ENCODE measurements around the gene FBXO41. TPM values are rescaled to one million over a fixed set of nuclear protein-coding genes. Genes with fewer than 3 reads are reported as not detected.

FBXO41 gene
- total and polyA plus RNA-seq, 9 of the 15 experiments (the other 6 are each of a cell fraction or from before 2014, with no cell fraction given): 0.21 to 8.2 (median 3.5) TPM

DNA sequence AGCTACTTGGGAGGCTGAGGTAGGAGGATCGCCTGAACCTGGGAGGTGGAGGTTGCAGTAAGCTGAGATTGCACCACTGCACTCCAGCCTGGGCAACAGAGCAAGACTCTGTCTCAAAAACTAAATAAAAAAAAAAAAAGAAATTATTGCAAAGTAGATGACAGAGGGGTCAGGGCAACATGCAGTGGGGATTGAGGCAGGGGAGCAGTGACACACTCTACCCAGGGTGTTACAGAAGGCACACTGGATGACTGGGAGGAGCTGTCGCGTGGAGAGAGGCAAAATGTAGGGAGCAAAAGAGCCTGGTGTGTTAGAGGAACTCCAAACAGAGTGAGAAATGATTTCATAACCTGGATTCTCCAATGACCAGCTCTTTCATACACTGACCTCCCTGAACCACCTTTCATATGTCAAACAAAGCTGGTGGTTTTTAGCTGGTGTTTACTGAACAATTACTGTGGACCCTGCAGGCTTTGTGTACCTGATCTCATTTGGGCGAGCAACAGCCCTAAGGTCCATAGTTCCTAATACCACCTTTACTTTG lies 22.1 kb downstream of the FBXO41 start:
- TF ChIP-seq ETS2 (tag; IDR thresholded peaks at IDR 0.05; ENCODE audit: borderline replicate concordance, poor library complexity, severe bottlenecking) (no peak), ZNF57 (CRISPR knock-in tag; IDR thresholded peaks at IDR 0.05) (no peak), ZNF174 (CRISPR knock-in tag; IDR thresholded peaks at IDR 0.05) (no peak), ZFPM2 (CRISPR knock-in tag; IDR thresholded peaks at IDR 0.05) (no peak), ZNF408 (CRISPR knock-in tag; IDR thresholded peaks at IDR 0.05; ENCODE audit: low read depth) (no peak), ZNF830 (CRISPR knock-in tag; IDR thresholded peaks at IDR 0.05) (no peak), TSC22D4 (tag; IDR thresholded peaks at IDR 0.05) (no peak), ZSCAN29 (IDR thresholded peaks at IDR 0.05) (no peak), ELF4 (CRISPR knock-in tag; IDR thresholded peaks at IDR 0.05) (no peak)
- TF ChIP-seq, protein P1, sequence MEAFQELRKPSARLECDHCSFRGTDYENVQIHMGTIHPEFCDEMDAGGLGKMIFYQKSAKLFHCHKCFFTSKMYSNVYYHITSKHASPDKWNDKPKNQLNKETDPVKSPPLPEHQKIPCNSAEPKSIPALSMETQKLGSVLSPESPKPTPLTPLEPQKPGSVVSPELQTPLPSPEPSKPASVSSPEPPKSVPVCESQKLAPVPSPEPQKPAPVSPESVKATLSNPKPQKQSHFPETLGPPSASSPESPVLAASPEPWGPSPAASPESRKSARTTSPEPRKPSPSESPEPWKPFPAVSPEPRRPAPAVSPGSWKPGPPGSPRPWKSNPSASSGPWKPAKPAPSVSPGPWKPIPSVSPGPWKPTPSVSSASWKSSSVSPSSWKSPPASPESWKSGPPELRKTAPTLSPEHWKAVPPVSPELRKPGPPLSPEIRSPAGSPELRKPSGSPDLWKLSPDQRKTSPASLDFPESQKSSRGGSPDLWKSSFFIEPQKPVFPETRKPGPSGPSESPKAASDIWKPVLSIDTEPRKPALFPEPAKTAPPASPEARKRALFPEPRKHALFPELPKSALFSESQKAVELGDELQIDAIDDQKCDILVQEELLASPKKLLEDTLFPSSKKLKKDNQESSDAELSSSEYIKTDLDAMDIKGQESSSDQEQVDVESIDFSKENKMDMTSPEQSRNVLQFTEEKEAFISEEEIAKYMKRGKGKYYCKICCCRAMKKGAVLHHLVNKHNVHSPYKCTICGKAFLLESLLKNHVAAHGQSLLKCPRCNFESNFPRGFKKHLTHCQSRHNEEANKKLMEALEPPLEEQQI (IDR thresholded peaks at IDR 0.05): no peak
- H3K27me3 ChIP-seq (ENCODE audit: control insufficient read depth in 2 of 2, insufficient read depth in 2 of 2, low read length in 2 of 2): peaks cover 0 to 3% of the 10 kb centered on the region in 2 experiments; a peak in 1 of 5 replicates
- POLR2A ChIA-PET: interaction anchor here (1.4 kb wide), 1 partner anchor 26 kb away, joined by 6 read pairs; no protein-coding TSS in a partner anchor
- in situ Hi-C loops (cut with MboI): no loop called here
- intact Hi-C loops (cut with micrococcal nuclease): loop anchor here (5.0 kb wide), 1 partner anchor 175 kb away; no protein-coding TSS in a partner anchor
- 46% methylated on average over 4 of the region's 4 CpGs for WGBS (ENCODE audit: insufficient coverage, low coverage, missing lambda C conversion rate)
- H2AFZ ChIP-seq (ENCODE audit: low read depth, low read length): no peak overlapping the region
- H3K4me1 ChIP-seq (replicated peaks in 1 of 2; ENCODE audit: control insufficient read depth in 2 of 2, insufficient read depth in 2 of 2, low read length in 2 of 2): peaks cover 2 to 14% of the 10 kb centered on the region in 2 experiments; a peak in 2 of 5 replicates
- no peaks in the 10 kb centered on the region for H3K9me1 ChIP-seq (ENCODE audit: control insufficient read depth, insufficient read depth, low read length)
- H3K79me2 ChIP-seq (ENCODE audit: control insufficient read depth, insufficient read depth, low read length): no peaks in the 10 kb centered on the region
- peaks cover 9% of the 10 kb centered on the region; the same call in 1 of the 2 replicates for H4K20me1 ChIP-seq (replicated peaks; ENCODE audit: control insufficient read depth, insufficient read depth, low read length)
- no peak overlapping the region for H3K9ac ChIP-seq (ENCODE audit: insufficient read depth in 1 of 2, low read depth in 2 of 2, low read length in 2 of 2)
- H3K27ac ChIP-seq (ENCODE audit: extremely low read depth, low read depth, low read length): no peak overlapping the region
- FAIRE-seq: no peak
- no peak for ATAC-seq
- DNase-seq (ENCODE audit: extremely low read depth in 1 of 4, low spot score in 3 of 4): no peak
- H3K4me2 ChIP-seq (ENCODE audit: insufficient read depth, low read length): no peak overlapping the region
- no peaks in the 10 kb centered on the region for H3K9me3 ChIP-seq (replicated peaks; ENCODE audit: control insufficient read depth, insufficient read depth, low read depth, low read length)
- peaks cover 3% of the 10 kb centered on the region; the same call in 1 of the 3 replicates for H3K36me3 ChIP-seq (ENCODE audit: control insufficient read depth, insufficient read depth, low read length)
- CTCF ChIA-PET (ENCODE audit: low intra/inter-chr PET ratio): no interaction called here
- no peak overlapping the region for H3K4me3 ChIP-seq
- BruUV-seq (replicated peaks): no TSS peak
